GM21723 (cell line): Measurements from ENCODE around the gene CAMK2N2.
"Not testable (repeated sequence)": the region's sequence is repeated elsewhere in the genome, so short reads cannot be mapped to it uniquely, and the experiment has no call there.

ENCODE experiments used
- ATAC-seq: cut with Tn5 transposase; IDR thresholded peaks from one replicate; pipeline ENCODE4 v1.9.1; 2021; ENCODE audit warnings: mild to moderate bottlenecking, moderate library complexity; ENCODE audit not compliant: unreplicated experiment

The CAMK2N2 gene

GRCh38 chr3:184275381-184275701 is 14.0 kb upstream of the CAMK2N2 start:
- ATAC-seq = no peak

GRCh38 chr3:184272269-184272668 is 10.9 kb upstream of the CAMK2N2 start:
- ATAC-seq = no peak

GRCh38 chr3:184267249-184267648 is 5.9 kb upstream of the CAMK2N2 start:
- not testable (repeated sequence) for ATAC-seq

GRCh38 chr3:184262764-184263179 is 1.4 kb upstream of the CAMK2N2 start:
- ATAC-seq = no peak

GRCh38 chr3:184261854-184262763 is 756 bp upstream of the CAMK2N2 start:
- ATAC-seq = no peak

GRCh38 chr3:184260724-184261269 is 556 bp downstream of the CAMK2N2 start:
- peak; percentile 15 for ATAC-seq

- no peak for ATAC-seq
These were observed 1.3 kb downstream of the CAMK2N2 start for GRCh38 chr3:184259878-184260723.

GRCh38 chr3:184259396-184259877 is 1.9 kb downstream of the CAMK2N2 start:
- no peak for ATAC-seq

GRCh38 chr3:184258926-184259325 is 2.4 kb downstream of the CAMK2N2 start:
- ATAC-seq = no peak

- no peak for ATAC-seq
These were observed 4.1 kb downstream of the CAMK2N2 start for GRCh38 chr3:184257083-184257915.

GRCh38 chr3:184255291-184256039 is 5.9 kb downstream of the CAMK2N2 start:
- no peak for ATAC-seq

- ATAC-seq = peak; percentile 77
These were observed 11.1 kb downstream of the CAMK2N2 start for GRCh38 chr3:184250167-184250828.

GRCh38 chr3:184249412-184250166 is 11.8 kb downstream of the CAMK2N2 start, which contains the start of gene EEF1AKMT4:
EEF1AKMT4 (plus strand) TSS chr3:184249672; CDS start chr3:184249695, 23 bp downstream.
- ATAC-seq = peak; percentile 91

GRCh38 chr3:184248454-184249411 is 12.6 kb downstream of the CAMK2N2 start, which contains the start of gene ALG3:
ALG3 (minus strand) TSS chr3:184248962; CDS start chr3:184248940, 22 bp downstream.
- peak; percentile 57 for ATAC-seq

- no peak for ATAC-seq
These were observed 19.1 kb downstream of the CAMK2N2 start for GRCh38 chr3:184242297-184242685.

- no peak for ATAC-seq
These were observed 19.7 kb downstream of the CAMK2N2 start for GRCh38 chr3:184241447-184242296.
